ENCODE measurements around the gene KRTAP15-1. TPM values are rescaled to one million over a fixed set of nuclear protein-coding genes. Genes with fewer than 3 reads are reported as not detected.

The KRTAP15-1 gene
- total RNA-seq, 1 donor from 2014 or later: not detected

GRCh38 chr21:30468900-30469714 is 29.0 kb downstream of the KRTAP15-1 start:
- Mint-ChIP-seq H3K27me3 (ENCODE audit: low read depth) (peaks cover 5% of the 10 kb centered on the region), H3K4me3 (no peak overlapping the region)

GRCh38 chr21:30478004-30478403 is 37.9 kb downstream of the KRTAP15-1 start:
- Mint-ChIP-seq H3K4me3 (no peak overlapping the region), H3K4me1 (no peaks in the 10 kb centered on the region), H3K27ac (ENCODE audit: unreplicated experiment) (no peak overlapping the region), H3K27me3 (ENCODE audit: low read depth) (peaks cover 2% of the 10 kb centered on the region), H3K9me3 (no peaks in the 10 kb centered on the region), H3K36me3 (ENCODE audit: low read depth) (no peaks in the 10 kb centered on the region)
- no peak for TF ChIP-seq CTCF (conservative IDR thresholded peaks at IDR 0.05)
- no peak for DNase-seq (ENCODE audit: low read depth, low spot score)

More at GRCh38 chr21:30468900-30469714, 29.0 kb downstream of the KRTAP15-1 start:
- Mint-ChIP-seq H3K9me3 (no peaks in the 10 kb centered on the region), H3K27ac (ENCODE audit: unreplicated experiment) (no peak overlapping the region), H3K4me1 (peaks cover 11% of the 10 kb centered on the region), H3K36me3 (ENCODE audit: low read depth) (no peaks in the 10 kb centered on the region)
- no peak for TF ChIP-seq CTCF (conservative IDR thresholded peaks at IDR 0.05)
- no peak for DNase-seq (ENCODE audit: low read depth, low spot score)

- H3K27me3 Mint-ChIP-seq (ENCODE audit: low read depth): peaks cover 2% of the 10 kb centered on the region
- TF ChIP-seq CTCF (conservative IDR thresholded peaks at IDR 0.05): no peak
- H3K9me3 Mint-ChIP-seq: no peaks in the 10 kb centered on the region
- no peaks in the 10 kb centered on the region for H3K36me3 Mint-ChIP-seq (ENCODE audit: low read depth)
- DNase-seq (ENCODE audit: low read depth, low spot score): no peak
- H3K4me3 Mint-ChIP-seq: no peak overlapping the region
- no peak overlapping the region for H3K27ac Mint-ChIP-seq (ENCODE audit: unreplicated experiment)
- peaks cover 3% of the 10 kb centered on the region for H3K4me1 Mint-ChIP-seq
Observed at GRCh38 chr21:30479259-30479658, 39.2 kb downstream of the KRTAP15-1 start.

GRCh38 chr21:30480145-30480544 is 40.1 kb downstream of the KRTAP15-1 start, which contains the start of gene KRTAP19-1:
Gene KRTAP19-1, minus strand, starts transcription at chr21:30480367. Its CDS starts 50 bp downstream, at chr21:30480317.
- H3K4me1 Mint-ChIP-seq: peaks cover 3% of the 10 kb centered on the region
- H3K4me3 Mint-ChIP-seq: no peak within 1 kb of the TSS
- H3K9me3 Mint-ChIP-seq: no peaks in the 10 kb centered on the region
- no peak within 1 kb of the TSS for H3K27ac Mint-ChIP-seq (ENCODE audit: unreplicated experiment)
- H3K36me3 Mint-ChIP-seq (ENCODE audit: low read depth): no peaks in the 10 kb centered on the region
- H3K27me3 Mint-ChIP-seq (ENCODE audit: low read depth): peaks cover 2% of the 10 kb centered on the region
- TF ChIP-seq CTCF (conservative IDR thresholded peaks at IDR 0.05): no peak
- no peak for DNase-seq (ENCODE audit: low read depth, low spot score)

GRCh38 chr21:30482130-30482529 is 42.1 kb downstream of the KRTAP15-1 start:
- Mint-ChIP-seq H3K36me3 (ENCODE audit: low read depth) (peaks cover 3% of the 10 kb centered on the region), H3K27ac (ENCODE audit: unreplicated experiment) (no peak overlapping the region), H3K4me3 (no peak overlapping the region), H3K9me3 (peaks cover 8% of the 10 kb centered on the region), H3K27me3 (ENCODE audit: low read depth) (no peaks in the 10 kb centered on the region), H3K4me1 (peaks cover 3% of the 10 kb centered on the region)
- no peak for TF ChIP-seq CTCF (conservative IDR thresholded peaks at IDR 0.05)
- DNase-seq (ENCODE audit: low read depth, low spot score): no peak
